ENCODE data around the gene RPS27A. TPM values are rescaled to one million over a fixed set of nuclear protein-coding genes. Genes with fewer than 3 reads are reported as not detected.
A peak's percentile ranks its signal among the peaks of the same experiment; 100 is the strongest.

The RPS27A gene
- total RNA-seq, 1 donor from 2014 or later: 795 TPM

DNA sequence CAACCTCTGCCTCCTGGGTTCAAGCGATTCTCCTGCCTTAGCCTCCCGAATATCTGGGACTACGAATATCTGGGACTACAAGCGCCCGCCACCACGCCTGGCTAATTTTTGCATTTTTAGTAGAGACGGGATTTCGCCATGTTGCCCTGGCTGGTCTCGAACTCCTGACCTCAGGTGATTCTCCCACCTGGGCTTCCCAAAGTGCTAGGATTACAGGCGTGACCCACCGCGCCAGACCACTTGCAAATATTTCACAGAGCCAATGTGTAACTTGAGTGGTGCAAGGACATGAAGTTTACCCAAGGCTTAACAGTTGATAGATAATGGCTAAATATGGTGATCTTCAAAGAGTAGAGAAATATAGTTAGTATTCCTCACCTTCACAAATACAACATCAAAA lies 50.6 kb downstream of the RPS27A start:
- no peaks in the 10 kb centered on the region for H3K9me3 Mint-ChIP-seq
- peaks cover 7% of the 10 kb centered on the region for H3K36me3 Mint-ChIP-seq
- H3K4me3 Mint-ChIP-seq: peak overlapping the region; percentile 85
- H3K4me1 Mint-ChIP-seq: peaks cover 25% of the 10 kb centered on the region
- TF ChIP-seq, protein P1, sequence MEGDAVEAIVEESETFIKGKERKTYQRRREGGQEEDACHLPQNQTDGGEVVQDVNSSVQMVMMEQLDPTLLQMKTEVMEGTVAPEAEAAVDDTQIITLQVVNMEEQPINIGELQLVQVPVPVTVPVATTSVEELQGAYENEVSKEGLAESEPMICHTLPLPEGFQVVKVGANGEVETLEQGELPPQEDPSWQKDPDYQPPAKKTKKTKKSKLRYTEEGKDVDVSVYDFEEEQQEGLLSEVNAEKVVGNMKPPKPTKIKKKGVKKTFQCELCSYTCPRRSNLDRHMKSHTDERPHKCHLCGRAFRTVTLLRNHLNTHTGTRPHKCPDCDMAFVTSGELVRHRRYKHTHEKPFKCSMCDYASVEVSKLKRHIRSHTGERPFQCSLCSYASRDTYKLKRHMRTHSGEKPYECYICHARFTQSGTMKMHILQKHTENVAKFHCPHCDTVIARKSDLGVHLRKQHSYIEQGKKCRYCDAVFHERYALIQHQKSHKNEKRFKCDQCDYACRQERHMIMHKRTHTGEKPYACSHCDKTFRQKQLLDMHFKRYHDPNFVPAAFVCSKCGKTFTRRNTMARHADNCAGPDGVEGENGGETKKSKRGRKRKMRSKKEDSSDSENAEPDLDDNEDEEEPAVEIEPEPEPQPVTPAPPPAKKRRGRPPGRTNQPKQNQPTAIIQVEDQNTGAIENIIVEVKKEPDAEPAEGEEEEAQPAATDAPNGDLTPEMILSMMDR (IDR thresholded peaks at IDR 0.05; ENCODE audit: unreplicated experiment): no peak
- H3K27ac Mint-ChIP-seq: peak overlapping the region; percentile 41
- H3K27me3 Mint-ChIP-seq (ENCODE audit: low read depth): no peaks in the 10 kb centered on the region
- DNase-seq (ENCODE audit: low spot score in 2 of 2, unreplicated experiment in 2 of 2): no peak

Other genes starting within 250 kb of the RPS27A start
- 173 to 179 TPM (median 178 TPM) in 3 replicates for gene RTN4, start 182.2 kb upstream of the RPS27A start, total RNA-seq
- 38.0 to 46.7 TPM (median 40.5 TPM) in 3 replicates for gene CLHC1, start 395 bp upstream of the RPS27A start, total RNA-seq
- 22.1 to 24.5 TPM (median 22.8 TPM) in 3 replicates for gene MTIF2, start 36.5 kb downstream of the RPS27A start, total RNA-seq
- gene CCDC88A, start 187.2 kb downstream of the RPS27A start, total RNA-seq: 48.6 to 60.1 TPM (median 51.9 TPM) in 3 replicates